GM23338 (cell line): Measurements from ENCODE around the gene MLLT10. TPM values are rescaled to one million over a fixed set of nuclear protein-coding genes. Genes with fewer than 3 reads are reported as not detected.

Experiments
- ATAC-seq: fragments of 200-7000 bp; cut with Tn5 transposase; 3 replicates; pipeline ENCODE4 v1.9.1; 2020
- DNase-seq: peaks from one replicate; pipeline ENCODE4 v3.0.0-alpha.2; 2015; ENCODE audit warnings: low spot score
- H2AFZ ChIP-seq: fragments of 200-600 bp; sonication (generic); 2 replicates; pipeline ENCODE4 v1.8.0; 2016; ENCODE audit warnings: antibody characterized with exemption, mild to moderate bottlenecking, moderate library complexity
- H3F3A ChIP-seq: fragments of 200-600 bp; sonication (generic); replicated peaks from 2 replicates; pipeline ENCODE4 v1.8.0; 2017; ENCODE audit warnings: antibody characterized with exemption, mixed run types, low read depth
- H3K27ac ChIP-seq: fragments of 200-600 bp; sonication (generic); 2 replicates; pipeline ENCODE4 v1.6.1; 2016; ENCODE audit warnings: low read depth
- H3K27me3 ChIP-seq: fragments of 200-600 bp; sonication (generic); 2 replicates; pipeline ENCODE4 v1.8.0; 2016; ENCODE audit warnings: mild to moderate bottlenecking, mixed run types, moderate library complexity; ENCODE audit not compliant: insufficient read depth
- H3K36me3 ChIP-seq: fragments of 200-600 bp; sonication (generic); 2 replicates; pipeline ENCODE4 v1.8.0; 2016; ENCODE audit warnings: mild to moderate bottlenecking; ENCODE audit not compliant: insufficient read depth
- H3K4me1 ChIP-seq: fragments of 200-600 bp; sonication (generic); 2 replicates; pipeline ENCODE4 v1.8.0; 2016; ENCODE audit warnings: mild to moderate bottlenecking, moderate library complexity; ENCODE audit not compliant: insufficient read depth
- H3K4me2 ChIP-seq: fragments of 200-600 bp; sonication (generic); 2 replicates; pipeline ENCODE4 v1.7.1; 2017; ENCODE audit warnings: mixed run types
- H3K4me3 ChIP-seq: fragments of 200-600 bp; sonication (generic); 2 replicates; pipeline ENCODE4 v1.6.1; 2016; ENCODE audit warnings: mixed run types
- H3K79me2 ChIP-seq: fragments of 200-600 bp; sonication (generic); replicated peaks from 2 replicates; pipeline ENCODE4 v1.8.0; 2017; ENCODE audit warnings: mild to moderate bottlenecking; ENCODE audit not compliant: insufficient read depth
- H3K9me2 ChIP-seq: fragments of 200-600 bp; sonication (generic); 2 replicates; pipeline ENCODE4 v1.8.0; 2017; ENCODE audit not compliant: insufficient read depth
- H4K20me1 ChIP-seq: fragments of 200-600 bp; sonication (generic); replicated peaks from 2 replicates; pipeline ENCODE4 v1.8.0; 2017; ENCODE audit warnings: mild to moderate bottlenecking; ENCODE audit not compliant: insufficient read depth
- H3K27ac Mint-ChIP-seq: 2 replicates; pipeline ENCODE4 v1.8.0; 2020; ENCODE audit warnings: inconsistent platforms, mild to moderate bottlenecking, moderate library complexity, mixed read lengths
- H3K27me3 Mint-ChIP-seq: 3 replicates; pipeline ENCODE4 v1.8.0; 2022; ENCODE audit warnings: low read depth, mild to moderate bottlenecking, moderate library complexity, mixed read lengths, inconsistent platforms; ENCODE audit not compliant: insufficient read depth, poor library complexity
- H3K36me3 Mint-ChIP-seq: 3 replicates; pipeline ENCODE4 v1.8.0; 2021; ENCODE audit warnings: low read depth, mild to moderate bottlenecking, inconsistent platforms, moderate library complexity, mixed read lengths
- H3K4me1 Mint-ChIP-seq: 3 replicates; pipeline ENCODE4 v1.8.0; 2020; ENCODE audit warnings: mild to moderate bottlenecking, inconsistent platforms, mixed read lengths
- H3K4me3 Mint-ChIP-seq: 3 replicates; pipeline ENCODE4 v1.8.0; 2021; ENCODE audit warnings: moderate library complexity, mild to moderate bottlenecking, inconsistent platforms, mixed read lengths
- H3K9me3 Mint-ChIP-seq: 3 replicates; pipeline ENCODE4 v1.8.0; 2020; ENCODE audit warnings: moderate library complexity, mild to moderate bottlenecking, inconsistent platforms, mixed read lengths
- CREB1 ChIP-seq: fragments of 250-450 bp; sonication (Bioruptor Pico); IDR thresholded peaks from 2 replicates; pipeline ENCODE4 v1.5.0; 2020; ENCODE audit warnings: low read depth, mild to moderate bottlenecking, moderate library complexity
- ETS1 ChIP-seq: IDR thresholded peaks from 2 replicates; pipeline ENCODE4 v1.6.1; 2016; ENCODE audit warnings: antibody characterized with exemption
- JUNB ChIP-seq: IDR thresholded peaks from one replicate; pipeline ENCODE4 v1.6.1; 2016; ENCODE audit warnings: antibody characterized with exemption; ENCODE audit not compliant: unreplicated experiment
- POLR2AphosphoS5 ChIP-seq: IDR thresholded peaks from 2 replicates; pipeline ENCODE4 v1.6.1; 2016; ENCODE audit warnings: antibody characterized with exemption, low read depth
- REST ChIP-seq: IDR thresholded peaks from one replicate; pipeline ENCODE4 v1.6.1; 2018; ENCODE audit warnings: antibody characterized with exemption; ENCODE audit not compliant: unreplicated experiment
- ZNF114 ChIP-seq: fragments of 250-450 bp; sonication (Bioruptor Pico); IDR thresholded peaks from 2 replicates; pipeline ENCODE4 v1.5.0; 2020; ENCODE audit warnings: mild to moderate bottlenecking, moderate library complexity
- ZNF331 ChIP-seq: fragments of 250-450 bp; sonication (Bioruptor Pico); IDR thresholded peaks from 2 replicates; pipeline ENCODE4 v1.5.0; 2020; ENCODE audit warnings: low read depth, mild to moderate bottlenecking, moderate library complexity
- ZNF462 ChIP-seq: fragments of 250-450 bp; sonication (Bioruptor Pico); IDR thresholded peaks from 2 replicates; pipeline ENCODE4 v1.5.0; 2020; ENCODE audit warnings: mild to moderate bottlenecking, moderate library complexity
- polyA plus RNA-seq: library from polyadenylated mRNA; unstranded; fragments of >200 nt; fragmentation: Nextera tagmentation; extraction: Ambion mirVana; gene quantifications from 2 replicates; pipeline ENCODE4 v1.2.1, GENCODE V29; 2016
- total RNA-seq: library from RNA; depleted of rRNA; stranded (reverse); fragments of >200 nt; shearing (Covaris generic); gene quantifications from 2 replicates; pipeline ENCODE4 v1.2.3, GENCODE V29; 2014

Gene MLLT10
- total and polyA plus RNA-seq, 2 experiments from 2014 or later: 28.8 to 55.4 TPM

GRCh38 chr10:21534604-21535493, 817 bp downstream of the MLLT10 start:
- Histone ChIP-seq H3F3A (0 out of 2 replicates have a peak, but pooled peaks cover 7% of the 10 kb centered on the region), H3K4me2 (peak overlapping the region; percentile 87), H2AFZ (no peak overlapping the region), H3K36me3 (peaks cover 18% of the 10 kb centered on the region), H3K9me2 (no peaks in the 10 kb centered on the region), H3K27me3 (no peaks in the 10 kb centered on the region), H3K27ac (no peak overlapping the region), H4K20me1 (peaks cover 16% of the 10 kb centered on the region), H3K4me3 (peak overlapping the region; percentile 75), H3K79me2 (peaks cover 51% of the 10 kb centered on the region), H3K4me1 (peaks cover 40% of the 10 kb centered on the region)
- Mint-ChIP-seq H3K9me3 (no peaks in the 10 kb centered on the region), H3K27ac (peak overlapping the region; percentile 83), H3K4me1 (peaks cover 24% of the 10 kb centered on the region), H3K27me3 (peaks cover 12% of the 10 kb centered on the region), H3K4me3 (peak overlapping the region; percentile 86), H3K36me3 (peaks cover 39% of the 10 kb centered on the region)
- DNase-seq (peak; percentile 79), ATAC-seq (peak; percentile 27)
- TF ChIP-seq ZNF331 (CRISPR knock-in tag) (no peak), JUNB (no peak), ZNF114 (CRISPR knock-in tag) (no peak), REST (no peak), ETS1 (no peak), ZNF462 (CRISPR knock-in tag) (no peak), POLR2AphosphoS5 (no peak), CREB1 (CRISPR knock-in tag) (no peak)
